Pulmonary artery endothelial cell (primary cell): ENCODE results near the gene TMEM26. TPM values are rescaled to one million over a fixed set of nuclear protein-coding genes. Genes with fewer than 3 reads are reported as not detected.
"Not testable (repeated sequence)": the region's sequence is repeated elsewhere in the genome, so short reads cannot be mapped to it uniquely, and the experiment has no call there.

Experiments used
- DNase-seq: peaks from one replicate; pipeline ENCODE4 v3.0.0-alpha.2; 2011; ENCODE audit warnings: low read depth, low spot score
- total RNA-seq: library from RNA; depleted of rRNA; stranded (reverse); fragments of >200 nt; gene quantifications from 2 replicates; pipeline ENCODE4 v1.2.3, GENCODE V29; 2014

TMEM26 gene
- total RNA-seq, 1 donor from 2014 or later, result 0.26 TPM

- DNase-seq, result no peak
These were observed 52.7 kb downstream of the TMEM26 start for GRCh38 chr10:61400524-61400923.

- DNase-seq, result no peak
These were observed 53.8 kb downstream of the TMEM26 start for GRCh38 chr10:61399406-61399805.

- DNase-seq, result no peak
These were observed 54.6 kb downstream of the TMEM26 start for GRCh38 chr10:61398366-61399129.

- no peak for DNase-seq
These were observed 55.8 kb downstream of the TMEM26 start for GRCh38 chr10:61397175-61397986.

GRCh38 chr10:61391281-61391680 is 61.9 kb downstream of the TMEM26 start:
- DNase-seq, result no peak

GRCh38 chr10:61390851-61391250 is 62.3 kb downstream of the TMEM26 start:
- no peak for DNase-seq

- no peak for DNase-seq
These were observed 63.3 kb downstream of the TMEM26 start for GRCh38 chr10:61389887-61390286.

GRCh38 chr10:61388986-61389385 is 64.2 kb downstream of the TMEM26 start:
- DNase-seq, result not testable (repeated sequence)

GRCh38 chr10:61385231-61386001 is 67.8 kb downstream of the TMEM26 start:
- no peak for DNase-seq

- DNase-seq, result not testable (repeated sequence)
These were observed 72.0 kb downstream of the TMEM26 start for GRCh38 chr10:61381153-61381552.

- no peak for DNase-seq
These were observed 74.3 kb downstream of the TMEM26 start for GRCh38 chr10:61378865-61379264.

GRCh38 chr10:61376908-61377368 is 76.2 kb downstream of the TMEM26 start:
- no peak for DNase-seq

GRCh38 chr10:61376377-61376776 is 76.8 kb downstream of the TMEM26 start:
- DNase-seq, result no peak

GRCh38 chr10:61366365-61366764 is 86.8 kb downstream of the TMEM26 start:
- DNase-seq, result no peak

GRCh38 chr10:61364619-61365018 is 88.6 kb downstream of the TMEM26 start:
- no peak for DNase-seq

- DNase-seq, result no peak
These were observed 90.2 kb downstream of the TMEM26 start for GRCh38 chr10:61363006-61363405.

- DNase-seq, result no peak
These were observed 93.7 kb downstream of the TMEM26 start for GRCh38 chr10:61359452-61359851.

- no peak for DNase-seq
These were observed 95.5 kb downstream of the TMEM26 start for GRCh38 chr10:61357687-61358086.
